GM12878 (cell line): ENCODE results near the gene PPT2. TPM values are rescaled to one million over a fixed set of nuclear protein-coding genes. Genes with fewer than 3 reads are reported as not detected.

Experiments
- BHLHE40 ChIP-seq, 2 experiments: fragments of 450-650 bp in 1 of 2; IDR thresholded peaks; 2 replicates each; pipeline ENCODE4 v1.6.1; 2011 to 2017; ENCODE audit warnings: low read depth in 2 of 2, borderline replicate concordance in 1 of 2, improper control_type of control experiment in 1 of 2, low read length in 1 of 2, mild to moderate bottlenecking in 1 of 2
- EZH2 ChIP-seq: IDR thresholded peaks from 2 replicates; pipeline ENCODE4 v1.6.1; 2012; ENCODE audit warnings: low read depth, mild to moderate bottlenecking, control low read depth, inconsistent platforms, low read length, borderline replicate concordance; ENCODE audit not compliant: control insufficient read depth
- FOS ChIP-seq: IDR thresholded peaks from 3 replicates; pipeline ENCODE4 v1.6.1; 2011; ENCODE audit warnings: borderline replicate concordance; ENCODE audit not compliant: insufficient read length; ENCODE audit errors: extremely low read depth
- MLLT1 ChIP-seq: fragments of 450-650 bp; IDR thresholded peaks from 2 replicates; pipeline ENCODE4 v1.6.1; 2016; ENCODE audit warnings: mild to moderate bottlenecking
- MTA3 ChIP-seq: IDR thresholded peaks from 2 replicates; pipeline ENCODE4 v1.6.1; 2012; ENCODE audit warnings: low read length, inconsistent platforms, borderline replicate concordance
- NKRF ChIP-seq: fragments of 450-650 bp; conservative IDR thresholded peaks from 2 replicates; pipeline ENCODE4 v1.6.1; 2017; ENCODE audit warnings: mild to moderate bottlenecking, moderate library complexity
- RELA ChIP-seq: fragments of 450-650 bp; IDR thresholded peaks from 2 replicates; pipeline ENCODE4 v1.8.0; 2014; ENCODE audit warnings: borderline replicate concordance; ENCODE audit not compliant: partially characterized antibody
- SPI1 ChIP-seq: IDR thresholded peaks from 2 replicates; pipeline ENCODE4 v1.6.1; 2011; ENCODE audit warnings: low read depth, mild to moderate bottlenecking, low read length, moderate library complexity, borderline replicate concordance; ENCODE audit not compliant: insufficient read depth
- YY1 ChIP-seq: IDR thresholded peaks from 2 replicates; pipeline ENCODE4 v1.6.1; 2011; ENCODE audit warnings: low read depth, mild to moderate bottlenecking, low read length
- polyA plus RNA-seq, 11 experiments: library from polyadenylated mRNA; depleted of rRNA in 4 of 11; unstranded in 6 of 11; stranded (reverse) in 5 of 11; fragments of >200 nt; fragmentation: Nextera tagmentation in 4 of 11; fragmentation: Illumina TruSeq in 1 of 11; extraction: Ambion mirVana in 4 of 11; extraction: Trizol in 1 of 11; gene quantifications; 1 replicate in 1 of 11; 2 replicates in 10 of 11; pipeline versions ENCODE4 v1.2.1 to v1.2.3, GENCODE V29; 2011 to 2016; ENCODE audit warnings: inconsistent platforms in 2 of 11, missing spikeins in 2 of 11, low read depth in 1 of 11
- total RNA-seq, 4 experiments: library from RNA; depleted of rRNA in 3 of 4; stranded (reverse); fragments of >200 nt in 3 of 4; fragmentation: Illumina TruSeq in 1 of 4; extraction: Trizol in 1 of 4; gene quantifications; 2 replicates each; pipeline versions ENCODE4 v1.2.1 to v1.2.3, GENCODE V29; 2013 to 2021
- TF ChIP-seq, protein P1 (sequence below): fragments of 450-650 bp; formaldehyde crosslinking; IDR thresholded peaks from 2 replicates; pipeline ENCODE4 v1.5.0; 2022; ENCODE audit warnings: mild to moderate bottlenecking, missing genetic modification characterization
- TF ChIP-seq, protein P2 (sequence below): fragments of 450-650 bp; IDR thresholded peaks from 2 replicates; pipeline ENCODE4 v1.6.1; 2018; ENCODE audit warnings: mild to moderate bottlenecking, low read depth, moderate library complexity; ENCODE audit not compliant: partially characterized antibody
- TF ChIP-seq, protein P3 (sequence below): IDR thresholded peaks from 2 replicates; pipeline ENCODE4 v1.6.1; 2011; ENCODE audit warnings: low read depth, low read length, improper control_type of control experiment, borderline replicate concordance

The PPT2 gene
- total and polyA plus RNA-seq, 10 of the 15 experiments (the other 5 are each of a cell fraction or from before 2014, with no cell fraction given) = 1.3 to 25.5 (median 5.5) TPM

- no peak for TF ChIP-seq SPI1
- TF ChIP-seq FOS = no peak
- TF ChIP-seq, protein P1, sequence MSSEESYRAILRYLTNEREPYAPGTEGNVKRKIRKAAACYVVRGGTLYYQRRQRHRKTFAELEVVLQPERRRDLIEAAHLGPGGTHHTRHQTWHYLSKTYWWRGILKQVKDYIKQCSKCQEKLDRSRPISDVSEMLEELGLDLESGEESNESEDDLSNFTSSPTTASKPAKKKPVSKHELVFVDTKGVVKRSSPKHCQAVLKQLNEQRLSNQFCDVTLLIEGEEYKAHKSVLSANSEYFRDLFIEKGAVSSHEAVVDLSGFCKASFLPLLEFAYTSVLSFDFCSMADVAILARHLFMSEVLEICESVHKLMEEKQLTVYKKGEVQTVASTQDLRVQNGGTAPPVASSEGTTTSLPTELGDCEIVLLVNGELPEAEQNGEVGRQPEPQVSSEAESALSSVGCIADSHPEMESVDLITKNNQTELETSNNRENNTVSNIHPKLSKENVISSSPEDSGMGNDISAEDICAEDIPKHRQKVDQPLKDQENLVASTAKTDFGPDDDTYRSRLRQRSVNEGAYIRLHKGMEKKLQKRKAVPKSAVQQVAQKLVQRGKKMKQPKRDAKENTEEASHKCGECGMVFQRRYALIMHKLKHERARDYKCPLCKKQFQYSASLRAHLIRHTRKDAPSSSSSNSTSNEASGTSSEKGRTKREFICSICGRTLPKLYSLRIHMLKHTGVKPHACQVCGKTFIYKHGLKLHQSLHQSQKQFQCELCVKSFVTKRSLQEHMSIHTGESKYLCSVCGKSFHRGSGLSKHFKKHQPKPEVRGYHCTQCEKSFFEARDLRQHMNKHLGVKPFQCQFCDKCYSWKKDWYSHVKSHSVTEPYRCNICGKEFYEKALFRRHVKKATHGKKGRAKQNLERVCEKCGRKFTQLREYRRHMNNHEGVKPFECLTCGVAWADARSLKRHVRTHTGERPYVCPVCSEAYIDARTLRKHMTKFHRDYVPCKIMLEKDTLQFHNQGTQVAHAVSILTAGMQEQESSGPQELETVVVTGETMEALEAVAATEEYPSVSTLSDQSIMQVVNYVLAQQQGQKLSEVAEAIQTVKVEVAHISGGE (CRISPR knock-in tag) = no peak
- no peak for TF ChIP-seq RELA
- TF ChIP-seq, protein P2, sequence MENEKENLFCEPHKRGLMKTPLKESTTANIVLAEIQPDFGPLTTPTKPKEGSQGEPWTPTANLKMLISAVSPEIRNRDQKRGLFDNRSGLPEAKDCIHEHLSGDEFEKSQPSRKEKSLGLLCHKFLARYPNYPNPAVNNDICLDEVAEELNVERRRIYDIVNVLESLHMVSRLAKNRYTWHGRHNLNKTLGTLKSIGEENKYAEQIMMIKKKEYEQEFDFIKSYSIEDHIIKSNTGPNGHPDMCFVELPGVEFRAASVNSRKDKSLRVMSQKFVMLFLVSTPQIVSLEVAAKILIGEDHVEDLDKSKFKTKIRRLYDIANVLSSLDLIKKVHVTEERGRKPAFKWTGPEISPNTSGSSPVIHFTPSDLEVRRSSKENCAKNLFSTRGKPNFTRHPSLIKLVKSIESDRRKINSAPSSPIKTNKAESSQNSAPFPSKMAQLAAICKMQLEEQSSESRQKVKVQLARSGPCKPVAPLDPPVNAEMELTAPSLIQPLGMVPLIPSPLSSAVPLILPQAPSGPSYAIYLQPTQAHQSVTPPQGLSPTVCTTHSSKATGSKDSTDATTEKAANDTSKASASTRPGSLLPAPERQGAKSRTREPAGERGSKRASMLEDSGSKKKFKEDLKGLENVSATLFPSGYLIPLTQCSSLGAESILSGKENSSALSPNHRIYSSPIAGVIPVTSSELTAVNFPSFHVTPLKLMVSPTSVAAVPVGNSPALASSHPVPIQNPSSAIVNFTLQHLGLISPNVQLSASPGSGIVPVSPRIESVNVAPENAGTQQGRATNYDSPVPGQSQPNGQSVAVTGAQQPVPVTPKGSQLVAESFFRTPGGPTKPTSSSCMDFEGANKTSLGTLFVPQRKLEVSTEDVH = no peak
- TF ChIP-seq NKRF = no peak
- no peak for TF ChIP-seq MTA3
- TF ChIP-seq BHLHE40 (IDR thresholded peaks at IDR 0.05; ENCODE audit: borderline replicate concordance in 1 of 2, low read depth in 2 of 2, low read length in 1 of 2) = no peak
- no peak for TF ChIP-seq EZH2
- TF ChIP-seq YY1 = no peak
- TF ChIP-seq, protein P3, sequence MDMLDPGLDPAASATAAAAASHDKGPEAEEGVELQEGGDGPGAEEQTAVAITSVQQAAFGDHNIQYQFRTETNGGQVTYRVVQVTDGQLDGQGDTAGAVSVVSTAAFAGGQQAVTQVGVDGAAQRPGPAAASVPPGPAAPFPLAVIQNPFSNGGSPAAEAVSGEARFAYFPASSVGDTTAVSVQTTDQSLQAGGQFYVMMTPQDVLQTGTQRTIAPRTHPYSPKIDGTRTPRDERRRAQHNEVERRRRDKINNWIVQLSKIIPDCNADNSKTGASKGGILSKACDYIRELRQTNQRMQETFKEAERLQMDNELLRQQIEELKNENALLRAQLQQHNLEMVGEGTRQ = no peak
- TF ChIP-seq MLLT1 = no peak
Observed at GRCh38 chr6:32171234-32171633, 17.3 kb downstream of the PPT2 start (continued).
